Activated CD8-positive, alpha-beta memory T cell treated with anti-CD3 and anti-CD28 coated beads, Interleukin-2, amount 50 U/mL, for 48 hours (primary cell): ENCODE data around the gene ENTR1.

Source experiments
- DNase-seq: peaks from one replicate; pipeline ENCODE4 v3.0.0-alpha.2; 2020

Gene ENTR1

GRCh38 chr9:136410500-136411287 is at the start of gene ENTR1, which contains the start of gene PMPCA:
ENTR1 (minus strand) TSS chr9:136410614; CDS start chr9:136410397, 217 bp downstream.
PMPCA (plus strand) TSS chr9:136410658; CDS start chr9:136410669, 11 bp downstream.
- DNase-seq = peak; percentile 100

GRCh38 chr9:136459425-136459824 is 49.0 kb upstream of the ENTR1 start:
- DNase-seq = no peak

- DNase-seq = no peak
These were observed 46.9 kb upstream of the ENTR1 start for GRCh38 chr9:136457326-136457725.

- DNase-seq = no peak
These were observed 45.8 kb upstream of the ENTR1 start for GRCh38 chr9:136456258-136456657.

GRCh38 chr9:136455043-136456002 is 44.9 kb upstream of the ENTR1 start:
- no peak for DNase-seq

GRCh38 chr9:136454026-136454796 is 43.8 kb upstream of the ENTR1 start:
- no peak for DNase-seq

GRCh38 chr9:136453326-136453725 is 42.9 kb upstream of the ENTR1 start:
- DNase-seq = no peak

- DNase-seq = no peak
These were observed 40.9 kb upstream of the ENTR1 start for GRCh38 chr9:136451221-136451877.

GRCh38 chr9:136448655-136449054 is 38.2 kb upstream of the ENTR1 start:
- DNase-seq = no peak

- DNase-seq = no peak
These were observed 36.9 kb upstream of the ENTR1 start for GRCh38 chr9:136447173-136447778.

- no peak for DNase-seq
These were observed 35.4 kb upstream of the ENTR1 start for GRCh38 chr9:136445799-136446198.

GRCh38 chr9:136444102-136444501 is 33.7 kb upstream of the ENTR1 start:
- DNase-seq = no peak

- DNase-seq = no peak
These were observed 33.3 kb upstream of the ENTR1 start for GRCh38 chr9:136443687-136444086.

GRCh38 chr9:136443087-136443486 is 32.7 kb upstream of the ENTR1 start:
- DNase-seq = no peak

GRCh38 chr9:136442265-136442664 is 31.9 kb upstream of the ENTR1 start:
- DNase-seq = no peak

- no peak for DNase-seq
These were observed 31.3 kb upstream of the ENTR1 start for GRCh38 chr9:136441681-136442245.

- no peak for DNase-seq
These were observed 30.8 kb upstream of the ENTR1 start for GRCh38 chr9:136441191-136441680.

GRCh38 chr9:136439481-136440408 is 29.3 kb upstream of the ENTR1 start, which contains the start of gene INPP5E:
INPP5E (minus strand) TSS chr9:136439845; CDS start chr9:136439419, 426 bp downstream.
- DNase-seq = peak; percentile 99

- DNase-seq = peak; percentile 83
These were observed 28.4 kb upstream of the ENTR1 start for GRCh38 chr9:136438548-136439480.
